Bronchial epithelial cell (primary cell): ENCODE data around the gene TMPRSS11F. TPM values are rescaled to one million over a fixed set of nuclear protein-coding genes. Genes with fewer than 3 reads are reported as not detected.
A peak's percentile ranks its signal among the peaks of the same experiment; 100 is the strongest.

Experiments
- DNase-seq: peaks from one replicate; pipeline ENCODE4 v3.0.0-alpha.2; 2010; ENCODE audit warnings: low read depth
- FAIRE-seq: peaks from 2 replicates; lab custom pipeline; 2011; peaks lifted over from hg19 to GRCh38; lab: Jason Lieb, UNC
- H3K27me3 ChIP-seq: 2 replicates; pipeline ENCODE4 v1.5.1; 2011; ENCODE audit warnings: low read length; ENCODE audit not compliant: control insufficient read depth, insufficient read depth
- H3K36me3 ChIP-seq: 2 replicates; pipeline ENCODE4 v1.5.1; 2011; ENCODE audit warnings: low read length; ENCODE audit not compliant: control insufficient read depth, insufficient read depth
- H3K4me3 ChIP-seq: 2 replicates; pipeline ENCODE4 v1.5.1; 2011; ENCODE audit warnings: mild to moderate bottlenecking, low read depth, low read length, control low read depth
- total RNA-seq: library from RNA; depleted of rRNA; stranded (reverse); fragments of >200 nt; gene quantifications from 2 replicates; pipeline ENCODE4 v1.2.1, GENCODE V29; 2014
- TF ChIP-seq, protein P1 (sequence below): IDR thresholded peaks from 2 replicates; pipeline ENCODE4 v1.5.1; 2011; ENCODE audit warnings: mild to moderate bottlenecking, moderate library complexity, low read length, control low read depth, inconsistent platforms; ENCODE audit not compliant: insufficient read depth, severe bottlenecking

Gene TMPRSS11F
- total RNA-seq, 1 donor from 2014 or later = 1.6 TPM

DNA sequence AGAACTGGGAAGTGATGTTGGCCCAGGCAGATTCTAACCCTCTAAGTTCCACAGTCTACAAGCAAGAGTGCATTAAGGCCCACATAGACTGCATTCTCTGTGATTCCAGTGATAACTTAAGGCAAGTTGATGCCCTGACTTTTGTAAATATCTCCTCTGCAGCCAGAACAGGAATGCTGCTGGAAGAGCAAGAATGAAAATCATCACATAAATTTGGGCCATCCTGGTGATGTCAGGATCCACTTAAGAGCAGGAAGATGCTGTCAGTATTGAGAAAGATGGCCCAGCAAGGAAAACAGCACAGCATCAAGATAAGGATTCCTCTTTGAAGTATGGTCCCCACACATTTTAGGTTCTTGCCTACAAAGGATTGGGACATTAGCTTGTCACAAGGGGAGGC is 52.4 kb downstream of the TMPRSS11F start:
- TF ChIP-seq, protein P1, sequence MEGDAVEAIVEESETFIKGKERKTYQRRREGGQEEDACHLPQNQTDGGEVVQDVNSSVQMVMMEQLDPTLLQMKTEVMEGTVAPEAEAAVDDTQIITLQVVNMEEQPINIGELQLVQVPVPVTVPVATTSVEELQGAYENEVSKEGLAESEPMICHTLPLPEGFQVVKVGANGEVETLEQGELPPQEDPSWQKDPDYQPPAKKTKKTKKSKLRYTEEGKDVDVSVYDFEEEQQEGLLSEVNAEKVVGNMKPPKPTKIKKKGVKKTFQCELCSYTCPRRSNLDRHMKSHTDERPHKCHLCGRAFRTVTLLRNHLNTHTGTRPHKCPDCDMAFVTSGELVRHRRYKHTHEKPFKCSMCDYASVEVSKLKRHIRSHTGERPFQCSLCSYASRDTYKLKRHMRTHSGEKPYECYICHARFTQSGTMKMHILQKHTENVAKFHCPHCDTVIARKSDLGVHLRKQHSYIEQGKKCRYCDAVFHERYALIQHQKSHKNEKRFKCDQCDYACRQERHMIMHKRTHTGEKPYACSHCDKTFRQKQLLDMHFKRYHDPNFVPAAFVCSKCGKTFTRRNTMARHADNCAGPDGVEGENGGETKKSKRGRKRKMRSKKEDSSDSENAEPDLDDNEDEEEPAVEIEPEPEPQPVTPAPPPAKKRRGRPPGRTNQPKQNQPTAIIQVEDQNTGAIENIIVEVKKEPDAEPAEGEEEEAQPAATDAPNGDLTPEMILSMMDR = no peak
- H3K27me3 ChIP-seq = no peaks in the 10 kb centered on the region
- peak; percentile 83 for FAIRE-seq

DNA sequence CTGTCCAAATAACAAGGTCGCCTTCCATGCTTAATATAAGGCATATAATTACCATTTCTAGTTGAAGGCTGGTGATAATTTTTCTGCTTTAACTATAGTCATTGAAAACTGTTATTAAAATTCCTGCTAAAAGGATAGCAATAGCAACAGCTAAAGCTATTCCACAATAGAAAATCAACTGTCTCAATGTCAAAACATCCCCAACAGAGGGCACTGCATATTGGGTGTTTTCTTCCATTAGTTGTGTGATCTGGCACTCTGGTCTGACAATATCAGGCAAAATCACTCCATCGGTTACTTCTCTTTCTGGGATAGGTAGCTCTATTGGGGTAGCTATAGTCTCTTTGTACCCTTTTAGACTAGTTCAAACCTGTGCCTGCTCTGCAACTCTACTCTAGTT is 53.5 kb downstream of the TMPRSS11F start:
- DNase-seq = peak; percentile 13
- Histone ChIP-seq H3K4me3 (no peak overlapping the region), H3K36me3 (no peaks in the 10 kb centered on the region), H3K27me3 (no peaks in the 10 kb centered on the region)
- TF ChIP-seq, protein P1 = peak; percentile 9
- no peak for FAIRE-seq

More for the DNA sequence above, 52.4 kb downstream of the TMPRSS11F start:
- Histone ChIP-seq H3K4me3 (no peak overlapping the region), H3K36me3 (no peaks in the 10 kb centered on the region)
- DNase-seq = no peak

GRCh38 chr4:68074397-68074796 is 55.3 kb downstream of the TMPRSS11F start:
- peak; percentile 97 for DNase-seq
- no peaks in the 10 kb centered on the region for H3K36me3 ChIP-seq
- H3K27me3 ChIP-seq = no peaks in the 10 kb centered on the region
- no peak overlapping the region for H3K4me3 ChIP-seq
- TF ChIP-seq, protein P1 = no peak
- FAIRE-seq = no peak

GRCh38 chr4:68070302-68070701 is 59.4 kb downstream of the TMPRSS11F start:
- H3K36me3 ChIP-seq = no peaks in the 10 kb centered on the region
- H3K27me3 ChIP-seq = no peaks in the 10 kb centered on the region
- no peak for DNase-seq
- no peak for FAIRE-seq
- TF ChIP-seq, protein P1 = no peak
- no peak overlapping the region for H3K4me3 ChIP-seq

GRCh38 chr4:68062501-68062900 is 67.2 kb downstream of the TMPRSS11F start:
- FAIRE-seq (no peak), DNase-seq (no peak)
- Histone ChIP-seq H3K4me3 (no peak overlapping the region), H3K36me3 (no peaks in the 10 kb centered on the region), H3K27me3 (no peaks in the 10 kb centered on the region)
- TF ChIP-seq, protein P1 = no peak

DNA sequence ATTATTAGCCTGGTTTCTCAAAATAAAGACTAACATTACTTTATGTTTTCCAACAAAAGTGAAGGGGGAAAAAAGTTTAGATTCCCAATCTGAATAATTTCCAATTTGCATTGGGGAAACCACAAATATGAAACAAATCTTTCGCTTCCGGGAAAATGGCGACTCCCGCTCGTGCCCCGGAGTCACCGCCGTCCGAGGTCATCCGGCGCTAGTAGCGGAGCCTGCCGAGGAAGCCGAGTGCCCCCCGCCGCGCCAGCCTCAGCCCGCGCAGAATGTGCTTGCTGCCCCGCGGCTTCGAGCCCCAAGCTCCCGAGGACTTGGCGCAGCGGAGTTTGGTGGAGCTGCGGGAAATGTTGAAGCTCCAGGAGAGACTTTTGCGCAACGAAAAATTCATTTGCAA is 91.4 kb downstream of the TMPRSS11F start:
- no peak overlapping the region for H3K4me3 ChIP-seq
- H3K36me3 ChIP-seq = no peaks in the 10 kb centered on the region
- FAIRE-seq = no peak
- no peaks in the 10 kb centered on the region for H3K27me3 ChIP-seq
- no peak for DNase-seq
- TF ChIP-seq, protein P1 = no peak
